Heart left ventricle (tissue), 16 donors: ENCODE data around the gene KIF27. TPM values are rescaled to one million over a fixed set of nuclear protein-coding genes. Genes with fewer than 3 reads are reported as not detected.

Source experiments
- ATAC-seq, 4 donors: fragments of 200-7000 bp; cut with Tn5 transposase; one replicate each; pipeline ENCODE4 v1.9.1; 2020 to 2022; ENCODE audit warnings: moderate library complexity in 4 of 4, mild to moderate bottlenecking in 3 of 4, moderate number of reproducible peaks in 1 of 4
- DNase-seq, 5 donors: peaks; one replicate each; pipeline ENCODE4 v3.0.0-alpha.2; 2020
- H3K27ac ChIP-seq, 12 donors: fragments of 200-600 bp; sonication (generic) in 4 of 12; one replicate each; pipeline versions ENCODE4 v1.5.0 to v1.8.0; 2016 to 2022; ENCODE audit warnings: mild to moderate bottlenecking in 2 of 12
- H3K27me3 ChIP-seq, 9 donors: fragments of 200-600 bp; sonication (generic) in 2 of 9; one replicate each; pipeline versions ENCODE4 v1.5.1 to v1.8.0; 2016 to 2022; ENCODE audit warnings: mild to moderate bottlenecking in 3 of 9
- H3K36me3 ChIP-seq, 9 donors: fragments of 200-600 bp; sonication (generic) in 2 of 9; one replicate each; pipeline versions ENCODE4 v1.5.0 to v1.8.0; 2018 to 2022; ENCODE audit warnings: mild to moderate bottlenecking in 2 of 9
- H3K4me1 ChIP-seq, 12 donors: fragments of 200-600 bp; sonication (generic) in 4 of 12; one replicate each; pipeline versions ENCODE4 v1.5.0 to v1.8.0; 2016 to 2022; ENCODE audit warnings: mild to moderate bottlenecking in 3 of 12
- H3K4me3 ChIP-seq, 12 donors: fragments of 200-600 bp; sonication (generic) in 4 of 12; one replicate each; pipeline versions ENCODE4 v1.5.0 to v1.8.0; 2017 to 2022; ENCODE audit warnings: mild to moderate bottlenecking in 9 of 12, moderate library complexity in 4 of 12
- H3K9me3 ChIP-seq, 12 donors: fragments of 200-600 bp; sonication (generic) in 4 of 12; one replicate each; pipeline versions ENCODE4 v1.5.0 to v1.8.0; 2016 to 2022; ENCODE audit warnings: mild to moderate bottlenecking in 1 of 12
- POLR2A ChIP-seq, 2 donors: fragments of 450-650 bp; IDR thresholded peaks; one replicate each; pipeline ENCODE4 v1.6.1; 2017; ENCODE audit warnings: antibody characterized with exemption in 2 of 2, mild to moderate bottlenecking in 2 of 2, moderate library complexity in 2 of 2
- WGBS, 4 donors: extraction: QIAGEN DNeasy Blood & Tissue Kit in 2 of 4; methylation state at CpG; one replicate each; pipeline versions ENCODE4 v1.1.5 to v1.1.7; 2013 to 2018; 5-methylcytosine and 5-hydroxymethylcytosine counted together
- intact Hi-C, 10 donors: fragments of 100-400 bp; cut with DNase I; formaldehyde crosslinking; loops; one replicate each; pipeline versions ENCODE4 v1.11.1 to v1.14.2; 2022
- polyA plus RNA-seq, 2 donors: library from polyadenylated mRNA; stranded (reverse); fragments of 200-250 nt; gene quantifications; one replicate each; pipeline ENCODE4 v1.2.3, GENCODE V29; 2013
- total RNA-seq, 9 donors: library from RNA; depleted of rRNA in 2 of 9; stranded (reverse); fragments of >200 nt in 2 of 9; fragmentation: NEBNext Ultra II Directional in 3 of 9; extraction: Animal tissue kit (Norgen Biotek cat#: 25700) in 3 of 9; gene quantifications; one replicate each; pipeline versions ENCODE4 v1.1.0 to v1.2.4, GENCODE V29; 2016 to 2023
- TF ChIP-seq, protein P1 (sequence below), 12 donors: fragments of 200-600 bp; sonication (generic) in 4 of 12; IDR thresholded peaks; one replicate each; pipeline versions ENCODE4 v1.5.0 to v1.8.0; 2018 to 2022; ENCODE audit warnings: antibody characterized with exemption in 12 of 12, mild to moderate bottlenecking in 5 of 12
- donor health status: ischemic (EF 13 %, LVEDD 7.1; RV severe dilation, severe dysfunction).
- donor health status: healthy with polysubstance abuse.
- donor health status: DM: no; HTN: yes; CAD: no.
- donor health status: DM: no; HTN: no; CAD: no.
- donor health status: ischemic (EF 25% LVEDD 6.9; RV normal size, moderate dysfunction).
- donor health status: ischemic (EF 25% LVEDD 5.7; RV mildly dilated, moderate dysfunction).
- donor health status: healthy.
- donor health status: DM: yes; HTN: yes; CAD: no.
- donor health status: ischemic (EF 35%, LVEDD 5.7; RV mildly dilated, moderate dysfunction).
- donor health status: nonischemic (EF 11% LVEDD 7.7; RV severe dilation, severe dysfunction).
- donor health status: DM: yes; HTN: yes; CAD: no.
- donor health status: PGD.
- donor health status: ischemic (EF 29% LVEDD 5.4; RV normal size, mild dysfunction).
- donor health status: nonischemic (EF 23%, LVEDD 6.1; RV moderate dilation, normal function).

The KIF27 gene
- total and polyA plus RNA-seq, 11 donors = 0.53 to 4.2 (median 3.1) TPM

DNA sequence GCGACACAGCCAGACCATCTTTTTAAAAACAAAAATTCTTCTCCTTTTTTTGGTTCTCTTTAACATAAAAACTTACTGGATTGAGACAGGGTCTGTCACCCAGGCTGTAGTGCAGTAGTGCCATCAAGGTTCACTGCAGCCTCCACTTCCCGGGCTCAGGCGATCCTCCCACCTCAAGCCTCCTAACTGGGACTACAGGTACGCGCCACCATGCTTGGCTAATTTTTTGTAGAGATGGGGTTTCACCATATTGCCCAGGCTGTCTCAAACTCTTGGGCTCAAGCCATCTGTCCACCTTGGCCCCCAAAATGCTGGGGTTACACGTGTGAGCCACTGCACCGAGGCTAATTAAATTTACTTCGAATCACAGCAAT, 45.0 kb upstream of the KIF27 start:
- ATAC-seq (peak; percentile 14 to 38 (median 28)), DNase-seq (no peak)
- Histone ChIP-seq H3K27me3 (no peaks in the 10 kb centered on the region), H3K4me1 (peaks cover 0 to 7% (median 0%) of the 10 kb centered on the region in 12 donors), H3K9me3 (no peaks in the 10 kb centered on the region), H3K27ac (no peak overlapping the region), H3K4me3 (no peak overlapping the region), H3K36me3 (peaks cover 0 to 58% (median 52%) of the 10 kb centered on the region in 9 donors)
- WGBS, 4 donors = 83 to 90% (median 89%) methylated on average over 8 of the region's 8 CpGs
- intact Hi-C loops = no loop called here
- no peak for TF ChIP-seq POLR2A (IDR thresholded peaks at IDR 0.05)
- TF ChIP-seq, protein P1, sequence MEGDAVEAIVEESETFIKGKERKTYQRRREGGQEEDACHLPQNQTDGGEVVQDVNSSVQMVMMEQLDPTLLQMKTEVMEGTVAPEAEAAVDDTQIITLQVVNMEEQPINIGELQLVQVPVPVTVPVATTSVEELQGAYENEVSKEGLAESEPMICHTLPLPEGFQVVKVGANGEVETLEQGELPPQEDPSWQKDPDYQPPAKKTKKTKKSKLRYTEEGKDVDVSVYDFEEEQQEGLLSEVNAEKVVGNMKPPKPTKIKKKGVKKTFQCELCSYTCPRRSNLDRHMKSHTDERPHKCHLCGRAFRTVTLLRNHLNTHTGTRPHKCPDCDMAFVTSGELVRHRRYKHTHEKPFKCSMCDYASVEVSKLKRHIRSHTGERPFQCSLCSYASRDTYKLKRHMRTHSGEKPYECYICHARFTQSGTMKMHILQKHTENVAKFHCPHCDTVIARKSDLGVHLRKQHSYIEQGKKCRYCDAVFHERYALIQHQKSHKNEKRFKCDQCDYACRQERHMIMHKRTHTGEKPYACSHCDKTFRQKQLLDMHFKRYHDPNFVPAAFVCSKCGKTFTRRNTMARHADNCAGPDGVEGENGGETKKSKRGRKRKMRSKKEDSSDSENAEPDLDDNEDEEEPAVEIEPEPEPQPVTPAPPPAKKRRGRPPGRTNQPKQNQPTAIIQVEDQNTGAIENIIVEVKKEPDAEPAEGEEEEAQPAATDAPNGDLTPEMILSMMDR (IDR thresholded peaks at IDR 0.05) = no peak

DNA sequence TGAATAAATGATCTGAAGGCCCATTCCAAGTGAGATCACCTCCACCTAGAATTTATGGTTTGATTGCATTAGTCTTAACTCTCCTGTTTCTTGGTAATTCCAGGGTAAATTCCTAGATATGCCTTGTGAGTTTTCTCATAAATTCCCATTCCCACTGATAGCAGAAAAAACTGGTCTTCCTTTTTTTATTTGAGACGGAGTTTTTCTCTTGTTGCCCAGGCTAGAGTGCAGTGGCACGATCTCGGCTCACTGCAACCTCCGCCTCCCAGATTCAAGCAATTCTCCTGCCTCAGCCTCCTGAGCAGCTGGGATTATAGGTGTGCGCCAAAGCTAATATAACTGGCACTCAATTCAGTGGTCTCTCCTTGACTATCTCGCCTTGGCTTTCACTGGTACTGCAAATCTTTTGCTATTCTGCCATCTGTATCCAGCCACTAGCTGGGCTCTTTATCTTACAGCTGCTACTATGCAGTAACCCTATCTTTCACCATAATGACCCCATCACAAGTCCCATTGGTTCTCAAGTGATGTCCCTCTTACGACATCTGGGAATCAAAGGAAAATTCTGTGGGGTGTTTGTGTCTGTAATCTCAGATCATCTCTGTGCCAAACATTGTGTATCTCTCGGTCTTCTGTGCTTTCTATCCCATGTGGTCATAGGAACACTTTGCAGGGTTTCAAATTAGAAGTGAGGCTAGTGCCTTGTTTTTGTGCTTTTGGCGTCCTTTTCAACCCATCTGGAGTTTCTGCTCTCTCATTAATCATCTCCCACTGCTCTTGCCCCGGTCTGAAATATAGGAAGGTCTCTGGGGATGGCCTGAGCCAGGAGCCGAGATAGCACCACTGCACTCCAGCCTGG, 44.3 kb upstream of the KIF27 start:
- Histone ChIP-seq H3K9me3 (no peaks in the 10 kb centered on the region), H3K27me3 (no peaks in the 10 kb centered on the region), H3K4me1 (peaks cover 0 to 5% (median 0%) of the 10 kb centered on the region in 12 donors), H3K27ac (peak overlapping the region in 1 of 12 donors; percentile 48), H3K36me3 (peaks cover 0 to 52% (median 46%) of the 10 kb centered on the region in 9 donors), H3K4me3 (no peak overlapping the region)
- WGBS, 4 donors = 66 to 67% (median 66%) methylated on average over 11 of the region's 11 CpGs
- intact Hi-C loops = no loop called here
- DNase-seq (no peak), ATAC-seq (peak in 3 of 4 donors; percentile 46 to 59 (median 53))
- TF ChIP-seq, protein P1 (IDR thresholded peaks at IDR 0.05) = no peak
- no peak for TF ChIP-seq POLR2A (IDR thresholded peaks at IDR 0.05)

DNA sequence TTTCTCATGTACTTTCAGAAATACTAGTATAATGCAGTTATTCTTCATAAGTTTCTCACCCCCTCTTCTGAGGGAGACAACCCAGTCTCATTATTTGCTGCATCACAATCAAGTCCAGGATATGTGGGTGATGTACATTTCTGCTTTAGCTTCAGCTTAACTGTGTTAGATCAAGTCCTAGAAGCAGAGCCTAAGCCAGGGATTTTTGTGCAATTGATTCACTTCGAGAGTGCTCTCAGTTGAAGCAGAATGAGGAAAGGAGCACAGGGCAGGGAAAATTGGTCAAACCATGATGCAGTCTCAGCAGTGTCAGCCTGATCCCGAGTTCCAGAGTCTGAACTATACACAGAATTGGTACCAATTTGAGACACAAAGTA, 43.7 kb upstream of the KIF27 start:
- no peaks in the 10 kb centered on the region for H3K27me3 ChIP-seq
- no peaks in the 10 kb centered on the region for H3K9me3 ChIP-seq
- DNase-seq (no peak), ATAC-seq (peak in 2 of 4 donors; percentile 20 to 31)
- peak overlapping the region in 1 of 12 donors; percentile 48 for H3K27ac ChIP-seq
- no peak overlapping the region for H3K4me3 ChIP-seq
- TF ChIP-seq POLR2A (IDR thresholded peaks at IDR 0.05) = no peak
- TF ChIP-seq, protein P1 (IDR thresholded peaks at IDR 0.05) = no peak
- intact Hi-C loops = no loop called here
- H3K4me1 ChIP-seq = peaks cover 0 to 5% (median 0%) of the 10 kb centered on the region in 12 donors
- peaks cover 0 to 46% (median 40%) of the 10 kb centered on the region in 9 donors for H3K36me3 ChIP-seq
- WGBS, 4 donors = 56 to 64% (median 58%) methylated on average over 2 of the region's 2 CpGs

DNA sequence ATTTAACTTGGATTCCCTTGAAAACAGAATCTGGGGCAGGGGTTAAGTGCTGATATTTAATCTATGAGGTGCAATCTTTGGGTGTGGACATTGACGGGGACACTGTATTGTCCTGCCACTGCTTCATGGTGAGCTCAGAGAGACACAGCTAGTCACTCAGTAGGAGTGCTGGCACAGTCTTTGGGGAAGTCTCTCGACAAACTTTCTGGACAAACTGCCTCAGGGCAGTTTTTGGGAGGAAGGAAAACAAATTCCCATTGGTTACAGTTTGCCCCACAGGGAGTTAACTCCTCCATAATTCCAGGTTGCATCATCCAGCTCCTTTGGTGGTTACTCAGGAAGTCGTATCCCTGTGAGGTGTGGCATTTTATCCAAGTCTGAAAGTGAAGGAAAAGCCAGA, 40.9 kb upstream of the KIF27 start:
- H3K9me3 ChIP-seq = no peaks in the 10 kb centered on the region
- no peak for DNase-seq
- H3K27ac ChIP-seq = no peak overlapping the region
- peaks cover 0 to 18% (median 12%) of the 10 kb centered on the region in 9 donors for H3K36me3 ChIP-seq
- no peak overlapping the region for H3K4me3 ChIP-seq
- TF ChIP-seq, protein P1 (IDR thresholded peaks at IDR 0.05) = no peak
- TF ChIP-seq POLR2A (IDR thresholded peaks at IDR 0.05) = no peak
- intact Hi-C loops = no loop called here
- 46 to 63% (median 56%) methylated on average over 3 of the region's 3 CpGs for WGBS, 4 donors
- no peak for ATAC-seq
- H3K4me1 ChIP-seq = peaks cover 0 to 8% (median 2%) of the 10 kb centered on the region in 12 donors
- no peaks in the 10 kb centered on the region for H3K27me3 ChIP-seq
